ENCODE measurements around the gene AREL1. TPM values are rescaled to one million over a fixed set of nuclear protein-coding genes. Genes with fewer than 3 reads are reported as not detected.

The AREL1 gene
- total and polyA plus RNA-seq, 2 of the 8 experiments (the other 6 are each of a cell fraction or from before 2014, with no cell fraction given), result 31.4 to 49.1 TPM

DNA sequence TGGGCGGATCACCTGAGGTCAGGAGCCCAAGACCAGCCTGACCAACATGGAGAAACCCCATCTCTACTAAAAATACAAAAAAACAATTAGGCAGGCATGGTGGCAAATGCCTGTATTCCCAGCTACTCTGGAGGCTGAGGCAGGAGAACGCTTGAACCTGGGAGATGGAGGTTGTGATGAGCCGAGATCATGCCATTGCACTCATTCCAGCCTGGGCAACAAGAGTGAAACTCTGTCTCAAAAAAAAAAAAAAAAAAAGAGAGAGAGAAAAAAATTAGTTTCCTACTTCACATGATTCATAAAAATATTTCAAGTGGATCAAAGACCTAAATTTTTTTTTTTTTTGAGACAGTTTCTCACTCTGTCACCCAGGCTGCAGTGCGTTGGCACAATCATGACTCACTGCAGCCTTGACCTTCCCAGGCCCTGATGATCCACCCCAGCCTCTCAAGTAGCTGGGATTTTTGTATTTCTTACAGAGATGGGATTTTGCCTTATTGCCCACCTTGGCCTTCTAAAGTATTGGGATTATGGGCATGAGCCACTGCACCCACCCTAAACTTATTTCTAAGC lies 25.0 kb upstream of the AREL1 start:
- Histone ChIP-seq H2BK15ac (ENCODE audit: low read length) (no peak overlapping the region), H2BK5ac (ENCODE audit: low read depth, low read length) (no peak overlapping the region), H2AFZ (ENCODE audit: low read length) (no peak overlapping the region), H3K9ac (replicated peaks in 1 of 4; ENCODE audit: extremely low read depth in 1 of 4, low read depth in 3 of 4, low read length in 3 of 4) (no peak overlapping the region), H3K9me3 (ENCODE audit: insufficient read depth in 2 of 2, low read depth in 1 of 2, low read length in 1 of 2) (no peaks in the 10 kb centered on the region), H3K4me3 (ENCODE audit: extremely low read depth in 1 of 4, insufficient read depth in 2 of 4, low read depth in 3 of 4, low read length in 4 of 4) (no peak overlapping the region), H3K4me1 (replicated peaks in 1 of 4; ENCODE audit: control insufficient read depth in 3 of 4, insufficient read depth in 4 of 4, low read length in 3 of 4) (no peaks in the 10 kb centered on the region), H3K23ac (ENCODE audit: insufficient read length) (no peak overlapping the region), H4K5ac (ENCODE audit: insufficient read length, low read depth, low read length) (no peak overlapping the region), H3K79me2 (ENCODE audit: control insufficient read depth in 1 of 2, insufficient read depth in 2 of 2, low read length in 2 of 2) (no peaks in the 10 kb centered on the region), H3K18ac (ENCODE audit: extremely low read depth, low read length) (no peak overlapping the region), H3K4me2 (ENCODE audit: insufficient read depth in 1 of 2, low read depth in 2 of 2, low read length in 2 of 2) (no peak overlapping the region), H3K79me1 (ENCODE audit: low read depth, low read length) (no peaks in the 10 kb centered on the region), H2AK5ac (ENCODE audit: low read depth, low read length) (no peak overlapping the region), H3K14ac (ENCODE audit: insufficient read length) (no peak overlapping the region), H2BK12ac (ENCODE audit: low read depth, low read length) (no peak overlapping the region), H3K27ac (ENCODE audit: low read depth, low read length) (no peak overlapping the region), H3K4ac (replicated peaks; ENCODE audit: insufficient read length, low read depth, low read length) (no peak overlapping the region), H2BK20ac (ENCODE audit: low read length) (no peak overlapping the region), H3K36me3 (ENCODE audit: control insufficient read depth in 2 of 4, insufficient read depth in 4 of 4, low read length in 3 of 4) (peaks cover 2 to 16% (median 10%) of the 10 kb centered on the region in 4 experiments; a peak in 7 of 8 replicates), H4K20me1 (replicated peaks in 1 of 2; ENCODE audit: control insufficient read depth in 1 of 2, insufficient read depth in 2 of 2, low read length in 2 of 2) (no peaks in the 10 kb centered on the region), H3K56ac (replicated peaks; ENCODE audit: insufficient read length, low read depth, low read length) (no peak overlapping the region), H4K91ac (replicated peaks; ENCODE audit: insufficient read length, low read length) (no peak overlapping the region), H2BK120ac (replicated peaks; ENCODE audit: low read depth, low read length) (no peak overlapping the region), H3K27me3 (replicated peaks in 1 of 4; ENCODE audit: control insufficient read depth in 3 of 4, extremely low read depth in 1 of 4, insufficient read depth in 3 of 4, low read length in 3 of 4) (no peaks in the 10 kb centered on the region), H3K23me2 (ENCODE audit: low read depth, low read length) (no peaks in the 10 kb centered on the region), H4K8ac (ENCODE audit: extremely low read depth, insufficient read depth, low read length) (no peak overlapping the region)
- POLR2A ChIA-PET (ENCODE audit: partially characterized antibody), result interaction anchor here (0.5 kb wide), 1 partner anchor 23 kb away, joined by 3 read pairs; no protein-coding TSS in a partner anchor
- 93% methylated on average over 3 of the region's 4 CpGs; no CpG with 5 or more reads in 1 of the 2 experiments for whole genome bisulfite sequencing, 2 experiments (ENCODE audit: extremely low coverage in 1 of 2, insufficient coverage in 1 of 2, insufficient read length in 1 of 2, insufficient replicate concordance in 2 of 2, low coverage in 1 of 2, low lambda C conversion rate in 2 of 2, missing lambda C conversion rate in 1 of 2)
- DNase-seq (ENCODE audit: low read depth in 1 of 2, low spot score in 2 of 2) (no peak), FAIRE-seq (no peak)
- CTCF ChIA-PET (ENCODE audit: partially characterized antibody), result no interaction called here
- TF ChIP-seq RXRA (IDR thresholded peaks at IDR 0.05; ENCODE audit: insufficient read depth, low read depth, low read length), result no peak
- TF ChIP-seq NANOG (IDR thresholded peaks at IDR 0.05; ENCODE audit: insufficient read depth, low read depth, low read length, poor library complexity, severe bottlenecking), result no peak
- TF ChIP-seq BRCA1 (IDR thresholded peaks at IDR 0.05; ENCODE audit: low read depth, low read length), result no peak
